Stimulated activated CD4-positive, alpha-beta T cell treated with anti-CD3 and anti-CD28 coated beads, Interleukin-4, amount 100 ng/mL, for 24 hours (primary cell): ENCODE measurements around the gene CCNT2.
"Not testable (repeated sequence)": the region's sequence is repeated elsewhere in the genome, so short reads cannot be mapped to it uniquely, and the experiment has no call there.

Experiments
- DNase-seq: peaks from one replicate; pipeline ENCODE4 v3.0.0-alpha.2; 2020

CCNT2 gene

GRCh38 chr2:134919341-134920210, 954 bp downstream of the CCNT2 start:
- DNase-seq = peak; percentile 64

- DNase-seq = no peak
These were observed 6.3 kb downstream of the CCNT2 start for GRCh38 chr2:134924912-134925311.

GRCh38 chr2:134926231-134926931, 7.8 kb downstream of the CCNT2 start:
- DNase-seq = no peak

- no peak for DNase-seq
These were observed 8.6 kb downstream of the CCNT2 start for GRCh38 chr2:134927195-134927594.

GRCh38 chr2:134932864-134933526, 14.4 kb downstream of the CCNT2 start:
- no peak for DNase-seq

- DNase-seq = no peak
These were observed 15.1 kb downstream of the CCNT2 start for GRCh38 chr2:134933732-134934131.

- DNase-seq = no peak
These were observed 15.5 kb downstream of the CCNT2 start for GRCh38 chr2:134934150-134934549.

GRCh38 chr2:134934641-134935040, 16.0 kb downstream of the CCNT2 start:
- no peak for DNase-seq

- no peak for DNase-seq
These were observed 18.1 kb downstream of the CCNT2 start for GRCh38 chr2:134936691-134937090.

GRCh38 chr2:134943540-134943939, 24.9 kb downstream of the CCNT2 start:
- DNase-seq = no peak

GRCh38 chr2:134944975-134945374, 26.4 kb downstream of the CCNT2 start:
- DNase-seq = no peak

GRCh38 chr2:134946073-134946472, 27.5 kb downstream of the CCNT2 start:
- DNase-seq = no peak

GRCh38 chr2:134949981-134950708, 31.5 kb downstream of the CCNT2 start:
- DNase-seq = no peak

GRCh38 chr2:134950886-134951285, 32.3 kb downstream of the CCNT2 start:
- no peak for DNase-seq

- DNase-seq = no peak
These were observed 34.0 kb downstream of the CCNT2 start for GRCh38 chr2:134952608-134953007.

- DNase-seq = no peak
These were observed 35.4 kb downstream of the CCNT2 start for GRCh38 chr2:134954065-134954464.

GRCh38 chr2:134955744-134956143, 37.1 kb downstream of the CCNT2 start:
- DNase-seq = no peak

GRCh38 chr2:134957477-134957876, 38.9 kb downstream of the CCNT2 start:
- no peak for DNase-seq

GRCh38 chr2:134967166-134967565, 48.5 kb downstream of the CCNT2 start:
- DNase-seq = not testable (repeated sequence)

- no peak for DNase-seq
These were observed 54.9 kb downstream of the CCNT2 start for GRCh38 chr2:134973241-134974138.

- no peak for DNase-seq
These were observed 56.8 kb downstream of the CCNT2 start for GRCh38 chr2:134975281-134976009.
